Keratinocyte (primary cell): ENCODE results near the gene CHI3L2. TPM values are rescaled to one million over a fixed set of nuclear protein-coding genes. Genes with fewer than 3 reads are reported as not detected.

ENCODE experiments used
- DNase-seq: peaks from one replicate; pipeline ENCODE4 v3.0.0-alpha.2; 2011; ENCODE audit warnings: low read depth, missing footprints, low spot score
- FAIRE-seq: peaks from 2 replicates; lab custom pipeline; 2011; peaks lifted over from hg19 to GRCh38; lab: Jason Lieb, UNC
- H2AFZ ChIP-seq: 2 replicates; pipeline ENCODE4 v1.6.0; 2012; ENCODE audit warnings: low read length, control low read depth, inconsistent platforms; ENCODE audit not compliant: control insufficient read depth
- H3K27ac ChIP-seq: 2 replicates; pipeline ENCODE4 v1.5.1; 2011; ENCODE audit warnings: low read length; ENCODE audit not compliant: control insufficient read depth, insufficient read depth
- H3K27me3 ChIP-seq: 3 replicates; pipeline ENCODE4 v1.6.0; 2011; ENCODE audit warnings: low read length; ENCODE audit not compliant: control insufficient read depth, insufficient read depth; ENCODE audit errors: extremely low read depth
- H3K36me3 ChIP-seq, 2 experiments: 2 replicates in 1 of 2; 3 replicates in 1 of 2; pipeline ENCODE4 v1.5.1; 2011; ENCODE audit warnings: low read length in 2 of 2, mild to moderate bottlenecking in 1 of 2; ENCODE audit not compliant: control insufficient read depth in 2 of 2, insufficient read depth in 2 of 2; ENCODE audit errors: extremely low read depth in 1 of 2
- H3K4me1 ChIP-seq: 3 replicates; pipeline ENCODE4 v1.5.1; 2011; ENCODE audit warnings: low read length; ENCODE audit not compliant: control insufficient read depth, insufficient read depth; ENCODE audit errors: extremely low read depth
- H3K4me2 ChIP-seq: 3 replicates; pipeline ENCODE4 v1.6.0; 2011; ENCODE audit warnings: low read depth, low read length; ENCODE audit not compliant: control insufficient read depth, insufficient read depth; ENCODE audit errors: extremely low read depth
- H3K4me3 ChIP-seq, 3 experiments: fragments of 200-600 bp in 1 of 3; sonication (generic) in 1 of 3; 2 replicates in 2 of 3; 3 replicates in 1 of 3; pipeline ENCODE4 v1.5.1; 2011 to 2016; ENCODE audit warnings: low read length in 3 of 3, mild to moderate bottlenecking in 3 of 3, control low read depth in 2 of 3, inconsistent platforms in 1 of 3, low read depth in 1 of 3, mixed read lengths in 1 of 3, mixed run types in 1 of 3, moderate library complexity in 1 of 3; ENCODE audit not compliant: control insufficient read depth in 2 of 3, insufficient read depth in 2 of 3; ENCODE audit errors: extremely low read depth in 1 of 3
- H3K79me2 ChIP-seq: 2 replicates; pipeline ENCODE4 v1.6.0; 2012; ENCODE audit warnings: low read length; ENCODE audit not compliant: control insufficient read depth, insufficient read depth
- H3K9ac ChIP-seq: 3 replicates; pipeline ENCODE4 v1.6.0; 2011; ENCODE audit warnings: low read length; ENCODE audit not compliant: control insufficient read depth, insufficient read depth; ENCODE audit errors: extremely low read depth
- H3K9me1 ChIP-seq: 3 replicates; pipeline ENCODE4 v1.6.0; 2011; ENCODE audit warnings: low read length; ENCODE audit not compliant: control insufficient read depth, insufficient read depth; ENCODE audit errors: extremely low read depth
- H3K9me3 ChIP-seq: 2 replicates; pipeline ENCODE4 v1.5.1; 2012; ENCODE audit warnings: low read depth, low read length; ENCODE audit not compliant: control insufficient read depth
- H4K20me1 ChIP-seq: 3 replicates; pipeline ENCODE4 v1.6.0; 2011; ENCODE audit warnings: low read length; ENCODE audit not compliant: control insufficient read depth, insufficient read depth; ENCODE audit errors: extremely low read depth
- EZH2 ChIP-seq: IDR thresholded peaks from one replicate; pipeline ENCODE4 v1.6.1; 2012; ENCODE audit warnings: inconsistent platforms, mild to moderate bottlenecking, low read length, moderate library complexity
- dilution Hi-C: fragments of 300-500 bp; cut with MboI; formaldehyde crosslinking; loops from one replicate; pipeline ENCODE4 v1.7.0; 2020; ENCODE audit warnings: low sequenced_read_pairs; ENCODE audit not compliant: extremely low pct_ligation_motif_present
- polyA plus RNA-seq, 5 experiments: library from polyadenylated mRNA; depleted of rRNA in 3 of 5; stranded (reverse) in 3 of 5; stranded (forward) in 1 of 5; unstranded in 1 of 5; fragments of >200 nt; gene quantifications; 1 replicate in 1 of 5; 2 replicates in 3 of 5; 3 replicates in 1 of 5; pipeline versions ENCODE4 v1.2.1 to v1.2.3, GENCODE V29; 2011 to 2012; ENCODE audit warnings: missing spikeins in 2 of 5, low read depth in 1 of 5, low replicate concordance in 1 of 5
- TF ChIP-seq, protein P1 (sequence below), 3 experiments: IDR thresholded peaks in 1 of 3; conservative IDR thresholded peaks in 1 of 3; optimal IDR thresholded peaks in 1 of 3; 2 replicates in 2 of 3; 3 replicates in 1 of 3; pipeline versions ENCODE3 to v1.5.1; 2011; ENCODE audit warnings: low read length in 3 of 3, mild to moderate bottlenecking in 3 of 3, moderate library complexity in 2 of 3, control low read depth in 1 of 3, inconsistent platforms in 1 of 3; ENCODE audit not compliant: insufficient read depth in 2 of 3; ENCODE audit errors: extremely low read depth in 1 of 3

Gene CHI3L2
- polyA plus RNA-seq, 1 donor (not counting 4 experiments of a cell fraction or from before 2014, with no cell fraction given), result 2.5 TPM

DNA sequence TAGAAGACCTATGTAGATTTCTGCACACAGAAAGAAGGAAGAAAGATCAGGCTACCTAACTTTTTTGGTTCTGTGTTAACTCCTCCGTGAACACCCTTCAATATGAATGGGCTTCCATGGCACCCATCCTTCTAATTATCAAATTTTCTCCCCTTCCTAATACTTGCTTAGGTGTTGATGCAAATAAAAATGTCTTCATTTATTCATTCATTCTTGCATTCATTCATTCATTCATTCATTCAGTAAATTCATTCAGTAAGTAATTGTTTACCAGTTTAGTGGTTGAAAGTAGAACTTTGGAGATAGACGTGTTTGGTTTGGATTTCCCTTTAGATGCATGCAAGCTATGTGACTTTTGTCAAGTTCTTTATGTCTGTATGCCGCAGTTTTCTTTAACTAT lies 4.6 kb downstream of the CHI3L2 start:
- no peaks in the 10 kb centered on the region for H3K36me3 ChIP-seq
- H3K9ac ChIP-seq, result no peak overlapping the region
- dilution Hi-C loops, result no loop called here
- FAIRE-seq (no peak), DNase-seq (no peak)
- H4K20me1 ChIP-seq, result no peaks in the 10 kb centered on the region
- H3K27ac ChIP-seq, result no peak overlapping the region
- H3K9me1 ChIP-seq, result no peaks in the 10 kb centered on the region
- no peak overlapping the region for H2AFZ ChIP-seq
- H3K27me3 ChIP-seq, result no peaks in the 10 kb centered on the region
- peaks cover 35% of the 10 kb centered on the region for H3K4me1 ChIP-seq
- H3K4me2 ChIP-seq, result no peak overlapping the region
- no peak overlapping the region for H3K4me3 ChIP-seq
- TF ChIP-seq, protein P1, sequence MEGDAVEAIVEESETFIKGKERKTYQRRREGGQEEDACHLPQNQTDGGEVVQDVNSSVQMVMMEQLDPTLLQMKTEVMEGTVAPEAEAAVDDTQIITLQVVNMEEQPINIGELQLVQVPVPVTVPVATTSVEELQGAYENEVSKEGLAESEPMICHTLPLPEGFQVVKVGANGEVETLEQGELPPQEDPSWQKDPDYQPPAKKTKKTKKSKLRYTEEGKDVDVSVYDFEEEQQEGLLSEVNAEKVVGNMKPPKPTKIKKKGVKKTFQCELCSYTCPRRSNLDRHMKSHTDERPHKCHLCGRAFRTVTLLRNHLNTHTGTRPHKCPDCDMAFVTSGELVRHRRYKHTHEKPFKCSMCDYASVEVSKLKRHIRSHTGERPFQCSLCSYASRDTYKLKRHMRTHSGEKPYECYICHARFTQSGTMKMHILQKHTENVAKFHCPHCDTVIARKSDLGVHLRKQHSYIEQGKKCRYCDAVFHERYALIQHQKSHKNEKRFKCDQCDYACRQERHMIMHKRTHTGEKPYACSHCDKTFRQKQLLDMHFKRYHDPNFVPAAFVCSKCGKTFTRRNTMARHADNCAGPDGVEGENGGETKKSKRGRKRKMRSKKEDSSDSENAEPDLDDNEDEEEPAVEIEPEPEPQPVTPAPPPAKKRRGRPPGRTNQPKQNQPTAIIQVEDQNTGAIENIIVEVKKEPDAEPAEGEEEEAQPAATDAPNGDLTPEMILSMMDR (optimal IDR thresholded peaks at IDR 0.05 in 1 of 3, IDR thresholded peaks at IDR 0.05 in 1 of 3, conservative IDR thresholded peaks at IDR 0.05 in 1 of 3; ENCODE audit: extremely low read depth in 1 of 3, insufficient read depth in 2 of 3, low read length in 3 of 3), result no peak
- TF ChIP-seq EZH2, result no peak
- no peaks in the 10 kb centered on the region for H3K9me3 ChIP-seq
- no peaks in the 10 kb centered on the region for H3K79me2 ChIP-seq

DNA sequence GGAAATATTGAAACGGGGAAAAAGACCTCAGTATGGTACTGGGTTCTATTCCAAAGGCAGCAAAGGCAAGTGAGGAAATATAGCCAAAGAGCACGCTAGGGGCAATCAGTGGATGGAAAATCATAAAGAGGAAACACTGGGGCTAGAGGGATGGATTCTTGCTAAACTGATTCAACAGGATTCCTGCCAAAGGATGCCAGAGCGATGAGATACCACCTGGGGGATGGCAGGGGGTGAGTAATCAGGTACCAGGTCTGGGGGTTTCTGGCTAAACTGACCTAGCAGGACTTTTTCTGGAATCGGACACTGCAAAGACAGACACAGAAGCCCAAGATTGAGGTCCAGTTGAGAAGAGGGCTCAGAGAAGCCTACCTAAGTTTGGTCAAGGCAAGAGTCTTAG lies 6.7 kb downstream of the CHI3L2 start:
- H3K36me3 ChIP-seq, result no peaks in the 10 kb centered on the region
- H3K9me3 ChIP-seq, result no peaks in the 10 kb centered on the region
- no peak for TF ChIP-seq EZH2
- TF ChIP-seq, protein P1 (optimal IDR thresholded peaks at IDR 0.05 in 1 of 3, IDR thresholded peaks at IDR 0.05 in 1 of 3, conservative IDR thresholded peaks at IDR 0.05 in 1 of 3; ENCODE audit: extremely low read depth in 1 of 3, insufficient read depth in 2 of 3, low read length in 3 of 3), result no peak
- no peak overlapping the region for H3K9ac ChIP-seq
- H2AFZ ChIP-seq, result no peak overlapping the region
- peak overlapping the region; percentile 75 for H3K4me2 ChIP-seq
- H3K27ac ChIP-seq, result peak overlapping the region; percentile 64
- H3K4me1 ChIP-seq, result peaks cover 24% of the 10 kb centered on the region
- DNase-seq, result no peak
- no peaks in the 10 kb centered on the region for H3K9me1 ChIP-seq
- peak overlapping the region in 2 of 3 experiments; percentile 1 to 13 for H3K4me3 ChIP-seq
- FAIRE-seq, result peak; percentile 94
- no peaks in the 10 kb centered on the region for H4K20me1 ChIP-seq
- H3K79me2 ChIP-seq, result no peaks in the 10 kb centered on the region
- dilution Hi-C loops, result no loop called here
- no peaks in the 10 kb centered on the region for H3K27me3 ChIP-seq
